CD4-positive, alpha-beta T cell treated with Interleukin-6 at 100 ng/mL for 8 hours (primary cell): ENCODE data around the gene EFHD2.
"Not testable (repeated sequence)": the region's sequence is repeated elsewhere in the genome, so short reads cannot be mapped to it uniquely, and the experiment has no call there.

Source experiments
- DNase-seq: peaks from one replicate; pipeline ENCODE4 v3.0.0-alpha.2; 2020; ENCODE audit warnings: mixed read lengths, low spot score

The EFHD2 gene

GRCh38 chr1:15388201-15388880, 21.3 kb upstream of the EFHD2 start:
- DNase-seq = no peak

DNA sequence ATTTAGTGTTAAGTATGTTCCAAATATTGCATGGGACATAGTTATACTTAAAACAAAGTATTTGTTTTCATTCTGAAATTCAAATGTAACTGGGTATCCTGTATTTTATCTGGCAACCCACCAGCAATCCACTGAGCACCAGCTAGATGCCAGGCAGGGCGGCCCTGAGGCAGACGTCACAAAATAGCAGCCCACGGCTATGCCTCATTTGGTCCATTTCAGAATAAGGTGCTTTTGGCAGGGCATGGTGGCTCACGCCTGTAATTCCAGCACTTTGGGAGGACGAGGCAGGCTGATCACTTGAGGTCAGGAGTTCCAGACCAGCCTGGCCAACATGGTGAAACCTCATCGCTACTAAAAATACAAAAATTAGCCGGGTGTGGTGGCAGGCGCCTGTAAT, 19.9 kb upstream of the EFHD2 start:
- DNase-seq = not testable (repeated sequence)

DNA sequence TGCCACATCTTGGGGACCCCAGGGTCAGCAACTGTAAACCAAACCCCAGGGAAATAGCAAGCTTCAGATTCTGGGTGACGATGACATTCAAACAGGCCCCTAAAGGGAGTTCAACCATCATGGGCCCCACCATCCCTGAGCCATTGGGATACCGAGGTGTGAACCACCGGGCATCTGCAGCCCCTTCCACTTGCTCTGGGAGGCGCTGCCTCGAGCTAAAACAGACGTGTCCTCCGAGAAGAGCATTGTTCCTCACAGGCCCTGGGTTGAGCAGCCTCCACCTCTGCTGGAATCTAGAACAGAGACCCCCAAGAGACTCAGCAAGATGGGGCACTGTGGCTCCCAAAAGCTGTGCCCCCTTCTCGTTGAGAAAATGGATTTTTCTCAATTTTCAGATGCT, 19.0 kb upstream of the EFHD2 start:
- DNase-seq = no peak

DNA sequence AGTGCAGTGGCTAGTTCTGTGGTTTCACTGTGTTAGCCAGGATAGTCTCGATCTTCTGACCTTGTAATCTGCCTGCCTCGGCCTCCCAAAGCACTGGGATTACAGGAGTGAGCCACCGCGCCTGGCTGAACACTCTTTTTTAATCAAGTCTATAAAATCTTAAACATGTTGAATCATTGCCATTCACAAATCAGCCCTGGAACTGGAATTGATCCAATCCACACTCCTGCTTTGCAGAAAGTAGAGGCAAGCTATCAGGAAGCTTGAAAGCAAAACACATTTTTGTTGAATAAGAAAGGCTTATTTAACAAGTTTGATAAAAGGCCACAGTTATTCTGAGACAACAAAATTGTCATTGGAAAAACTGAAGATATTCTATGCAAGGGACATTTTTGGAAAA, 18.3 kb upstream of the EFHD2 start:
- DNase-seq = no peak

GRCh38 chr1:15393475-15394257, 16.0 kb upstream of the EFHD2 start:
- DNase-seq = no peak

DNA sequence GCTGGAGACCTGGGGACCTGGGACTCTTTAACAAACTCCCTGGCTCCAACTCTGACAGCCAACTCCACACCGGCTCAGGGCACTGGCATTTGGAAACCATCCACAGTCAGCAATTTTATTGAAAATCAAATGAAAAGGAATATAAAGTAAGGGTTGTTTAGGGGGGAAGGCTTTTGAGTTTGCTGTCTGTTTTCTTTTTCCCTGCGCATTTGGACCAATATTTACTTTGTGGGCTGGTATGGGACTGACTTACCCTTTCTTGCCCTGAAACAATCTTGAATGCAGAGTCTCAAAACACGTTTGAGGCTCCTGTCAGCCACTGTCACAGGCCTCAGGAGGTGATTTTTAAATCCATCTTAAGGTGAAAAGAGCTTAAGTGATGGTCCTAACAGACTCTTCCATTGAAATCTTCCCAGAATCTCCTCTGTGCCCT, 15.4 kb upstream of the EFHD2 start:
- no peak for DNase-seq

GRCh38 chr1:15397236-15397635, 12.5 kb upstream of the EFHD2 start:
- no peak for DNase-seq

GRCh38 chr1:15399710-15400109, 10.0 kb upstream of the EFHD2 start:
- no peak for DNase-seq

GRCh38 chr1:15400627-15401026, 9.1 kb upstream of the EFHD2 start:
- DNase-seq = no peak

DNA sequence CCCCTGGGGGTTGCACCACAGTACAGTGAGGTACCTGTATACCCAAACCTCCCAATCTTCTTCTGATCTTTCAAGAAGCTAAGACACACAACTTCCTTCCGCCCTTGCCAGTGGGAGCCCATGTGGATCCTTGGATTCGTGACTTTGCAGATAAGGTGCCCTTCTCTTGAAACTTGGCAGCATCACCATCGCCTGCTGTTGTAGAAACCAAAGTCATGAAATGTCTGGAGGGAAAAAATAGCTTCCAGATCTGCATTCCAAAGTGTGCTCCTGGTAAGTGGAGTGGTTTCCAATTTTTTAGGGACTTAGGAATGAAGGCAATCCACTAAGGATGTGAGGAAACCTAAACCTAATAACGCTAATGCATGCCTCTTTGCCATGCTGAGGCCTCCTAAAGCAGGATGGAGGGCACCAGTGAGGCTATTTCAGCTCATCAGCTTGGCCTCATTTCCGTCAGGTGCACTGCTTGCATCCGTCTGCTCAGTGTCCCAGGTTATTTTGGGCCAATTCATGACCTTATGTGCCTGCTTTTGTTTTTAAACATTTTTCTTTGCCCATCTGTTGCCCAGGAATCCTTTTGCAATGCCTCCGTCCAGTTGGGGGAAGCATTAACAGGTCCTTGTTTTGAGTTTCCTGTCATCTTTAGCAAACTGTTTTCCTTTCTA, 8.2 kb upstream of the EFHD2 start:
- no peak for DNase-seq

GRCh38 chr1:15402809-15403450, 6.8 kb upstream of the EFHD2 start:
- DNase-seq = no peak

DNA sequence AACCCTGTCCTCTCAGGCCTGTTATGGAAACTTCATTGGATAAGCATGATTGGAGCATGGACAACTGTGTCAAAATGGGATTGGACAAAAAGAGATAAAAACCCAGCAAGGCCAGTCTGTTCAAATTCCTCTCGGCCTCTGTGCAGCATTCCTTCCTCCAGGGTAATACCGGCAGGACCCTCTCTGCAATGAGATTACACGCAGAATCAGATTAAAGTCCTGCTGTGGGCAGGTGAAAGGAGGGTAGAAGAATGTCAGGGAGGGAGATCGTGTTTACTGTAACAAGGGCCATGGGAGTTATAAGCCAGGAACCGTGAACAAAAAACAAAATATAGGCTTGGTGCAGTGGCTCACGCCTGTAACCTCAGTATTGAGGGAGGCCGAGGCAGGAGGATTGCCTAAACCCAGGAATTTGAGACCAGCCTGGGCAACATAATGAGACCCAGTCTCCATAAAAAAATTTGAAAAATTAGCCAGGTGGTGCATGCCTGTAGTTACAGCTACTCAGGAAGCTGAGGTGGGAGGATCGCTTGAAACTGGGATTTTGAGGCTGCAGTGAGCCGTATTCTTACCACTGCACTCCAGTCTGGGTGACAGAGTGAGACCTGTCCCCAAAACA, 5.6 kb upstream of the EFHD2 start:
- DNase-seq = no peak

- DNase-seq = no peak
These were observed 4.4 kb upstream of the EFHD2 start for GRCh38 chr1:15405106-15405850.

GRCh38 chr1:15406614-15407559, 2.8 kb upstream of the EFHD2 start:
- no peak for DNase-seq

DNA sequence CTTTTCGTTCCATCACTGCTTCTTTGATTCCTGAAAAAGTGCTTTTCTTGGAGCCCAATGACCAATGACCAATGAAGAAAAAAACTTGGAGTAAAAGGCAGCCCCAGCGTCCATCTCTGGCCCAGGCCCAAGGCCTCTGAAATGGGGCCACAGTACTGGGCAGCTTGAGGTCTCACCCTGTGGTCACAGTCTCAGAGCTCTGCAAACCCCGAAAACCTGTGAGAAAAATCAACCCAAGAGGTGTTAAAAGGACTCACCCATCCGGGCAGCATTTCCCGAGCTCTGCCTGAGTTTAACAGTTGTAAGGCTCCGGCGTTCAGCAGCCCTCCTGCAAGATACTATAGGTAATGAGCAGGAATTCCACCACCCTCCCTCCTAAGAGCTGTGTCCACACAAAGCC, 2.1 kb upstream of the EFHD2 start:
- DNase-seq = no peak

DNA sequence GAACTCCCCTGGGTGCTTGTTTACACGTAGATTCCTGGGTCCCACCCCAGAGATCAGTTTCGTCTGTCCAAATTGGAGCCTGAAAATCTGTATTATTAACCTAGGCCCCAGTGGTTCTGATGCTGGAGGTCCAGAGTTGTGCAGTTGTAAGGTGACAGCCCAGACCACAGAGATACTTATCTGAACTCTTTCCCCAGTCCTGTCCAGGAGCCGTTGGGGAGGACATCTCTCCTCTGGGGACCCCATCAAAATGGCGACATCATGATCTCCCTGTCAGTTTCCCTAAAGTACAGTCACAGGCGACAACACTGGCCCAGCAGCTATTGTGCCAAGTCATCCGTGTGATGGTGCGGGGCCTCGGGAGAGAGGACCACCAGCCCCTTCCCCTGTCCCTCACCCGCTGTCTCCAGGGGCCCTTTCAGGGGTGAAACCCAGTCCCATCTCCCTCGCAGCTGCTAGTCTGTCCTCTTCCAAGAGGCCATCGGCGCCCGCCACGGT, 749 bp upstream of the EFHD2 start:
- DNase-seq = no peak

- DNase-seq = no peak
These were observed 665 bp downstream of the EFHD2 start for GRCh38 chr1:15410223-15410883.

GRCh38 chr1:15410884-15411245, 1.2 kb downstream of the EFHD2 start:
- no peak for DNase-seq

DNA sequence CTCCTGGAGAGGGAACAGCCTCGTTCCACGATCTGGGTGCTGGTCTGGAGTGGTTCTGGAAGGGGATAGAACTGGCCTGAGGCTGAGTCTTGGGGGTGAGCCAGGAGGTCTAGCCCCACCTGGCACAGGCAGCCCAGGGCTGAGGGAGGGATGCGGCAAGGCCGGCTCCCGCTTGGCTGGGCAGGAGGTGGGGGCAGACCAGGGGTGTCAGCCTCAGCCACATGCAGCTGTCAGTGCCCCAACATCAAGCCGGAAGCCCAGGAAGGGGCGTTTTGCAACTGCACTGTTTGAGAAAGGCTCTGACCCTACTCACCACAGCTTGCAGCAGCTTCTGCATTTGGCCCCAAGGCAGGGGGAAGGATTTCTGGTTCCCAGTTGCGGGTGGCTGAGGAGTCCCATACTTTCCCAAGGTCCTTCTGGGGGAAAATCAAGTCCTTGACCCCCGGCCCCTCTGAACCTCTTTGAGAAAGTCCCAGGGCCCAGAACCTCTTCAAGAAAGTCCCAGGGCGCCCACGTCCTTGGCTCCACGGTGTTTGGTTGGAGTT, 2.0 kb downstream of the EFHD2 start:
- peak; percentile 39 for DNase-seq
